ENCODE results near the gene DIS3L2. TPM values are rescaled to one million over a fixed set of nuclear protein-coding genes. Genes with fewer than 3 reads are reported as not detected.
"Not testable (repeated sequence)": the region's sequence is repeated elsewhere in the genome, so short reads cannot be mapped to it uniquely, and the experiment has no call there.

DIS3L2 gene
- total RNA-seq, 1 donor from 2014 or later: 34.3 TPM

DNA sequence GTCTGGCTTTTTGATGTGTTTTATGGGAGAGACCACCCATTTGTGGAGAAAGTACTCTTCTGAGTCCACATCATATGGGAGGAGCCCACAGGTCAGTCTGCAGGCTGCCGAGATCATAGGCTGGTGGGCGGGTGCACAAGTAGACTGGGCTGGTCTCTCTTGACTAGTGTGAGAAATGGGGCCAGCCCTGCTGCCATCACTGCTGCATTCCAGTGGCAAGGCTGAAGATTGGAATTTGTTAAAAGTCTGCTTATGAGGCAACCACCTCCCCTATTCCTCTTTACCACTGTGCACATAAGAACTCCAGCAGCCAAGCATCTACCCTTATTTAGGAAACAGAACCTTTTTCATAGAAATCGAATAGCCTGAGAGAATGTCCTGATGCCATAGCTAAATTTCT is 200.7 kb downstream of the DIS3L2 start:
- Mint-ChIP-seq H3K27ac (ENCODE audit: unreplicated experiment) (no peak overlapping the region), H3K27me3 (ENCODE audit: unreplicated experiment) (no peaks in the 10 kb centered on the region), H3K36me3 (ENCODE audit: unreplicated experiment) (peaks cover 21% of the 10 kb centered on the region), H3K9me3 (ENCODE audit: unreplicated experiment) (no peaks in the 10 kb centered on the region), H3K4me3 (ENCODE audit: unreplicated experiment) (no peak overlapping the region), H3K4me1 (ENCODE audit: unreplicated experiment) (no peaks in the 10 kb centered on the region)
- DNase-seq (ENCODE audit: extremely low spot score, unreplicated experiment): no peak
- TF ChIP-seq CTCF (IDR thresholded peaks at IDR 0.05): no peak

- TF ChIP-seq CTCF (IDR thresholded peaks at IDR 0.05): no peak
- DNase-seq (ENCODE audit: extremely low spot score, unreplicated experiment): no peak
- H3K4me3 Mint-ChIP-seq (ENCODE audit: unreplicated experiment): no peak overlapping the region
- H3K4me1 Mint-ChIP-seq (ENCODE audit: unreplicated experiment): peaks cover 5% of the 10 kb centered on the region
- H3K36me3 Mint-ChIP-seq (ENCODE audit: unreplicated experiment): peaks cover 7% of the 10 kb centered on the region
- no peaks in the 10 kb centered on the region for H3K27me3 Mint-ChIP-seq (ENCODE audit: unreplicated experiment)
- H3K27ac Mint-ChIP-seq (ENCODE audit: unreplicated experiment): no peak overlapping the region
- peaks cover 7% of the 10 kb centered on the region for H3K9me3 Mint-ChIP-seq (ENCODE audit: unreplicated experiment)
Observed at GRCh38 chr2:232170396-232170795, 208.9 kb downstream of the DIS3L2 start.

GRCh38 chr2:232174662-232175061 is 213.1 kb downstream of the DIS3L2 start:
- peaks cover 7% of the 10 kb centered on the region for H3K9me3 Mint-ChIP-seq (ENCODE audit: unreplicated experiment)

DNA sequence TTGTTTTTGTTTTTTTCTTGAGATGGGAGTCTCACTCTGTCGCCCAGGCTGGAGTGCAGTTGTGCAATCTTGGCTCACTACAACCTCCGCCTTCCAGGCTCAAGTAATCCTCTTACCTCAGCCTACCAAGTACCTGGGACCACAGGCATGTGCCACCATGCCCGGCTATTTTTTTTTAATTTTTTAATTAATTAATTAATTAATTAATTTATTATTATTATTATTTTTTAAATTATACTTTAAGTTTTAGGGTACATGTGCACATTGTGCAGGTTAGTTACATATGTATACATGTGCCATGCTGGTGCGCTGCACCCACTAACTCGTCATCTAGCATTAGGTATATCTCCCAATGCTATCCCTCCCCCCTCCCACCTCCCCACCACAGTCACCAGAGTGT is 215.1 kb downstream of the DIS3L2 start:
- H3K27me3 Mint-ChIP-seq (ENCODE audit: unreplicated experiment); H3K27ac Mint-ChIP-seq (ENCODE audit: unreplicated experiment); H3K4me3 Mint-ChIP-seq (ENCODE audit: unreplicated experiment); H3K9me3 Mint-ChIP-seq (ENCODE audit: unreplicated experiment); DNase-seq (ENCODE audit: extremely low spot score, unreplicated experiment); H3K4me1 Mint-ChIP-seq (ENCODE audit: unreplicated experiment): not testable (repeated sequence)
- H3K36me3 Mint-ChIP-seq (ENCODE audit: unreplicated experiment): peaks cover 12% of the 10 kb centered on the region

More at GRCh38 chr2:232174662-232175061, 213.1 kb downstream of the DIS3L2 start:
- Mint-ChIP-seq H3K27me3 (ENCODE audit: unreplicated experiment) (no peaks in the 10 kb centered on the region), H3K36me3 (ENCODE audit: unreplicated experiment) (peaks cover 11% of the 10 kb centered on the region), H3K4me3 (ENCODE audit: unreplicated experiment) (no peak overlapping the region), H3K27ac (ENCODE audit: unreplicated experiment) (no peak overlapping the region), H3K4me1 (ENCODE audit: unreplicated experiment) (peaks cover 6% of the 10 kb centered on the region)
- no peak for TF ChIP-seq CTCF (IDR thresholded peaks at IDR 0.05)
- DNase-seq (ENCODE audit: extremely low spot score, unreplicated experiment): no peak

DNA sequence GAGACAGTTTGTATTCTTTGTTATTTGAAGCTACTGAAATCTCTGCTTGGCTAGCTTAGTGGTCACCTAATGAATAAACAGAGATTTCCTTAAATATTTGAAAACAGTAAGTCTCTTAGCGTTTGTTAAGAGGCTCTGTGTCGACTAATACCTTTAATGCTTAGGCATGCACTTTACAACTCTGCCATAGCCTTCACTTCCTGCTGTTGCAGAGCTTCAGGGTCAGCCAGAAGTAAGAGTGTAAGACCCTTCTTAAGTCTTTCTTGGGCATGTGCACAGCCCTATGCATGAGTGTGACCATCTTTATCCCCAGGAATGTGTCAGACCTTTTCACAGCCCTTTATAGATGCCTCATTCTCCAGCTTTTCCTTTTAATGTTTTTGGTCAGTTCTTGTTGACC is 221.8 kb downstream of the DIS3L2 start:
- no peak for TF ChIP-seq CTCF (IDR thresholded peaks at IDR 0.05)
- no peak for DNase-seq (ENCODE audit: extremely low spot score, unreplicated experiment)
- Mint-ChIP-seq H3K36me3 (ENCODE audit: unreplicated experiment) (peaks cover 25% of the 10 kb centered on the region), H3K27ac (ENCODE audit: unreplicated experiment) (no peak overlapping the region), H3K4me1 (ENCODE audit: unreplicated experiment) (no peaks in the 10 kb centered on the region), H3K9me3 (ENCODE audit: unreplicated experiment) (peaks cover 19% of the 10 kb centered on the region), H3K27me3 (ENCODE audit: unreplicated experiment) (no peaks in the 10 kb centered on the region), H3K4me3 (ENCODE audit: unreplicated experiment) (no peak overlapping the region)

DNA sequence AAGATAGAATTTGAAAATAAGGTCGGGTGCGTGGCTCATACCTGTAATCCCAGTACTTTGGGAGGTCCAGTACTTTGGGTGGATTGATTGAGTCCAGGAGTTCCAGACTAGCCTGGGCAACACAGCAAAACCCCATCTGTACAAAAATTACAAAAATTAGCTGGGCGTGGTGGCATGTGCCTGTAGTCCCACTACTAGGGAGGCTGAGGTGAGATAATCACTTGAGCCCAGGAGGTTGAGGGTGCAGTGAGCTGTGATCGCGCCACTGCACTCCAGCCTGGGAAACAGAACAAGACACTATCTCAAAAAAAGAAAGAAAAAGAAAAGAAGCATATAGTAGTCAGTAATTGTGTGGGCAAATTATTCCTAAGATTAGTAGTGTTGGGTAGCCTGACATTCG is 222.8 kb downstream of the DIS3L2 start:
- Mint-ChIP-seq H3K9me3 (ENCODE audit: unreplicated experiment) (peaks cover 19% of the 10 kb centered on the region), H3K4me3 (ENCODE audit: unreplicated experiment) (no peak overlapping the region), H3K36me3 (ENCODE audit: unreplicated experiment) (peaks cover 27% of the 10 kb centered on the region), H3K27ac (ENCODE audit: unreplicated experiment) (no peak overlapping the region), H3K27me3 (ENCODE audit: unreplicated experiment) (no peaks in the 10 kb centered on the region), H3K4me1 (ENCODE audit: unreplicated experiment) (no peaks in the 10 kb centered on the region)
- TF ChIP-seq CTCF (IDR thresholded peaks at IDR 0.05): no peak
- no peak for DNase-seq (ENCODE audit: extremely low spot score, unreplicated experiment)
